Measurements from ENCODE around the gene USP47. TPM values are rescaled to one million over a fixed set of nuclear protein-coding genes. Genes with fewer than 3 reads are reported as not detected.

Gene USP47
- total and polyA plus RNA-seq, 2 donors (not counting 1 experiment from before 2014, with no cell fraction given), result 12.8 to 52.9 TPM

DNA sequence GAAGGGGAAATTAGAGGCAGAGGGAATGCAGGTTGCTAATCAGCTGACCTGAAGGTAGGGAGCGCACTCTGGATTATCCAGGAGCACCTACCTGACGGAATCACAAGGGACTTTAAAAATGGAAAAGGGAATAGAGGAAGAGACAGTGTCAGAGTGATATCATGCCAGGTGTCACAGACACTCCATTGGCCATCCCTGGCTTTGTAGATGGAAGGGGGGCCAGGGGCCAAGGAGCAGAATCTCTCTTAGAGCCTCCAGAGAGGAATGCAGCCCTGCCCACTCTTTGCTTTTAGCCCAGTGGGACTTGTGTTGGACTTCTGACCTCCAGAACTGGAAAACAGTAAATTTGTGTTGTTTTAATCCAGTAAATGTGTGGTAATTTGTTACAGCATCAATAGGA is 128.8 kb downstream of the USP47 start:
- Mint-ChIP-seq H3K27me3 (peaks cover 10% of the 10 kb centered on the region), H3K27ac (no peak overlapping the region), H3K4me1 (no peaks in the 10 kb centered on the region), H3K9me3 (ENCODE audit: insufficient read depth) (no peaks in the 10 kb centered on the region), H3K4me3 (no peak overlapping the region)
- Histone ChIP-seq H3K4me3 (ENCODE audit: control extremely low read depth in 1 of 5, extremely low read depth in 1 of 5, insufficient read depth in 1 of 5, low read depth in 2 of 5, low read length in 4 of 5) (no peak overlapping the region), H3K9ac (ENCODE audit: low read length) (no peak overlapping the region), H3K79me2 (ENCODE audit: control insufficient read depth, insufficient read depth, low read length) (no peaks in the 10 kb centered on the region), H3K9me3 (ENCODE audit: control extremely low read depth in 1 of 3, control insufficient read depth in 2 of 3, insufficient read depth in 1 of 3, low read length in 2 of 3) (no peaks in the 10 kb centered on the region), H2AFZ (ENCODE audit: insufficient read depth, low read depth, low read length, poor library complexity, severe bottlenecking) (no peak overlapping the region), H3K4me2 (replicated peaks; ENCODE audit: low read depth, low read length, poor library complexity, severe bottlenecking) (no peak overlapping the region), H3K27me3 (replicated peaks in 1 of 4; ENCODE audit: control extremely low read depth in 1 of 4, control insufficient read depth in 3 of 4, insufficient read depth in 4 of 4, low read length in 3 of 4) (peaks cover 0 to 6% (median 0%) of the 10 kb centered on the region in 4 experiments), H3K36me3 (replicated peaks in 1 of 2; ENCODE audit: control extremely low read depth in 1 of 2, control insufficient read depth in 1 of 2, extremely low read depth in 1 of 2, insufficient read depth in 2 of 2, low read length in 1 of 2) (no peaks in the 10 kb centered on the region), H4K20me1 (ENCODE audit: control insufficient read depth, insufficient read depth, low read length, poor library complexity, severe bottlenecking) (no peaks in the 10 kb centered on the region), H3K27ac (ENCODE audit: low read length in 2 of 2) (no peak overlapping the region), H3K4me1 (ENCODE audit: control insufficient read depth in 2 of 2, insufficient read depth in 2 of 2, low read length in 2 of 2) (no peaks in the 10 kb centered on the region)
- no peak for DNase-seq
- TF ChIP-seq, protein P1, sequence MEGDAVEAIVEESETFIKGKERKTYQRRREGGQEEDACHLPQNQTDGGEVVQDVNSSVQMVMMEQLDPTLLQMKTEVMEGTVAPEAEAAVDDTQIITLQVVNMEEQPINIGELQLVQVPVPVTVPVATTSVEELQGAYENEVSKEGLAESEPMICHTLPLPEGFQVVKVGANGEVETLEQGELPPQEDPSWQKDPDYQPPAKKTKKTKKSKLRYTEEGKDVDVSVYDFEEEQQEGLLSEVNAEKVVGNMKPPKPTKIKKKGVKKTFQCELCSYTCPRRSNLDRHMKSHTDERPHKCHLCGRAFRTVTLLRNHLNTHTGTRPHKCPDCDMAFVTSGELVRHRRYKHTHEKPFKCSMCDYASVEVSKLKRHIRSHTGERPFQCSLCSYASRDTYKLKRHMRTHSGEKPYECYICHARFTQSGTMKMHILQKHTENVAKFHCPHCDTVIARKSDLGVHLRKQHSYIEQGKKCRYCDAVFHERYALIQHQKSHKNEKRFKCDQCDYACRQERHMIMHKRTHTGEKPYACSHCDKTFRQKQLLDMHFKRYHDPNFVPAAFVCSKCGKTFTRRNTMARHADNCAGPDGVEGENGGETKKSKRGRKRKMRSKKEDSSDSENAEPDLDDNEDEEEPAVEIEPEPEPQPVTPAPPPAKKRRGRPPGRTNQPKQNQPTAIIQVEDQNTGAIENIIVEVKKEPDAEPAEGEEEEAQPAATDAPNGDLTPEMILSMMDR (IDR thresholded peaks at IDR 0.05), result no peak
- TF ChIP-seq EZH2 (IDR thresholded peaks at IDR 0.05; ENCODE audit: borderline replicate concordance, insufficient read depth, low read depth, low read length, poor library complexity, severe bottlenecking), result no peak
- intact Hi-C loops (cut with micrococcal nuclease), result no loop called here
- POLR2A ChIA-PET, result no interaction called here
- CTCF ChIA-PET, result no interaction called here
- no peak for ATAC-seq (ENCODE audit: low read depth)
- 100% methylated on average over 2 of the region's 2 CpGs for WGBS (ENCODE audit: insufficient coverage)

DNA sequence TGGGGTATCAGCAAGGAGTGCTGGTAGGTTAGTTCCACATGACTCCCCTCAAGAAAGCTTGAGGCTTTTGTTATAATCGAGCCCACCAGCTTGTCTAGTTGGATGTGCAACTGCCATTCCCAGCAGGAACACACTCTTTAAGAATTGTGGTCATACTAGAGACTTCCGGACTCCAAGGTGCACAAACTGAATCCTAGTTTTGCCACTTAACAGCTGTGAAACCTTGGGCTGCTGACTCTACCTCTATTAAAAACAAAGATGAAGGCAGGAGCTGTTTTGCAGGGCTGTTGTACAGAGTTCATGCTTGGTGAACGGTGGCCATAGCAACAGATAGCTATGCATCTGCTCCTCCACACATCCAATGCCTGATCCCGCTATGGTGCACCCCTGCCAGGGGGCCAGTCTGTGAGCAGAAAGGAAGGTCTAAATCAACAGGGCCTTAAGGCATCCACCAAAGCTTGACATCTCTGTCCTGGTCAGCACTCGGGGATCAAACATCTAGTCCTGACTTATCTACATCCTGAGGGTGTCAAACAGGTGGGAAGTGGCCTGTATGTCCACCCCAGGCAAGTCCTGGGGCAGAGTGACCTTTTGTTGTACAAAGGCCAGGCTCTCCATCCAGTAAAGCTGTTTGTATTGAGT is 130.3 kb downstream of the USP47 start:
- Histone ChIP-seq H3K79me2 (ENCODE audit: control insufficient read depth, insufficient read depth, low read length) (no peaks in the 10 kb centered on the region), H3K27ac (ENCODE audit: low read length in 2 of 2) (no peak overlapping the region), H3K27me3 (replicated peaks in 1 of 4; ENCODE audit: control extremely low read depth in 1 of 4, control insufficient read depth in 3 of 4, insufficient read depth in 4 of 4, low read length in 3 of 4) (peaks cover 0 to 2% (median 0%) of the 10 kb centered on the region in 4 experiments), H4K20me1 (ENCODE audit: control insufficient read depth, insufficient read depth, low read length, poor library complexity, severe bottlenecking) (no peaks in the 10 kb centered on the region), H3K4me3 (ENCODE audit: control extremely low read depth in 1 of 5, extremely low read depth in 1 of 5, insufficient read depth in 1 of 5, low read depth in 2 of 5, low read length in 4 of 5) (no peak overlapping the region), H3K4me1 (ENCODE audit: control insufficient read depth in 2 of 2, insufficient read depth in 2 of 2, low read length in 2 of 2) (no peaks in the 10 kb centered on the region), H2AFZ (ENCODE audit: insufficient read depth, low read depth, low read length, poor library complexity, severe bottlenecking) (no peak overlapping the region), H3K36me3 (replicated peaks in 1 of 2; ENCODE audit: control extremely low read depth in 1 of 2, control insufficient read depth in 1 of 2, extremely low read depth in 1 of 2, insufficient read depth in 2 of 2, low read length in 1 of 2) (no peaks in the 10 kb centered on the region), H3K9me3 (ENCODE audit: control extremely low read depth in 1 of 3, control insufficient read depth in 2 of 3, insufficient read depth in 1 of 3, low read length in 2 of 3) (no peaks in the 10 kb centered on the region), H3K9ac (ENCODE audit: low read length) (no peak overlapping the region), H3K4me2 (replicated peaks; ENCODE audit: low read depth, low read length, poor library complexity, severe bottlenecking) (no peak overlapping the region)
- intact Hi-C loops (cut with micrococcal nuclease), result no loop called here
- DNase-seq (no peak), ATAC-seq (ENCODE audit: low read depth) (no peak)
- ChIA-PET CTCF (no interaction called here), POLR2A (interaction anchor here (0.7 kb wide), 1 partner anchor 80 kb away, joined by 3 read pairs; no protein-coding TSS in a partner anchor)
- 69% methylated on average over 4 of the region's 5 CpGs for WGBS (ENCODE audit: insufficient coverage)
- Mint-ChIP-seq H3K27me3 (no peaks in the 10 kb centered on the region), H3K9me3 (ENCODE audit: insufficient read depth) (no peaks in the 10 kb centered on the region), H3K27ac (no peak overlapping the region), H3K4me1 (no peaks in the 10 kb centered on the region), H3K4me3 (no peak overlapping the region)
- TF ChIP-seq, protein P1 (IDR thresholded peaks at IDR 0.05), result no peak
- TF ChIP-seq EZH2 (IDR thresholded peaks at IDR 0.05; ENCODE audit: borderline replicate concordance, insufficient read depth, low read depth, low read length, poor library complexity, severe bottlenecking), result no peak
